GM08714 (cell line): ENCODE results near the gene GFOD2.
"Not testable (repeated sequence)": the region's sequence is repeated elsewhere in the genome, so short reads cannot be mapped to it uniquely, and the experiment has no call there.

Experiments used
- H3K4me3 ChIP-seq: fragments of 200-500 bp; sonication (Bioruptor generic); 2 replicates; pipeline ENCODE4 v1.5.1; 2014; ENCODE audit warnings: mild to moderate bottlenecking, low read length, inconsistent platforms
- ZNF274 ChIP-seq: IDR thresholded peaks from 2 replicates; pipeline ENCODE4 v1.6.1; 2012; ENCODE audit warnings: mild to moderate bottlenecking, low read depth, low read length

The GFOD2 gene

DNA sequence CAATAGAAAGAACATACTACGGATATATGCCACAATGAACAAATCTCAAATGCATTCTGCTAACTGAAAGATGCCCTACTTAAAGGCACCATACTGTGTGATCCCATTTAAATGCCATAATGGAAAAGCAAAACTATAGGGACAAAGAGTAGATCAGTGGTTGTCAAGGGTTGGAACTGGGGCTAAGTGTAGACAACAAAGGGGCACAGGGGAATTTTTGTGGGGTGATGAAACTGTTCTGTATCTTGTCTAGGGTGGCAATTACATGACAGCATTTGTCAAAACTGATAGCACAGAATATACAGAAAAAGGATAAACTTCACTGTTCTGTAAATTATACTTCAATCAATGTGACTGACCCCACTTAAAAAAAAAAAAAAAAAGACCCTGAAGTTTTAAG, 17.7 kb downstream of the GFOD2 start:
- no peak for TF ChIP-seq ZNF274
- no peak overlapping the region for H3K4me3 ChIP-seq

DNA sequence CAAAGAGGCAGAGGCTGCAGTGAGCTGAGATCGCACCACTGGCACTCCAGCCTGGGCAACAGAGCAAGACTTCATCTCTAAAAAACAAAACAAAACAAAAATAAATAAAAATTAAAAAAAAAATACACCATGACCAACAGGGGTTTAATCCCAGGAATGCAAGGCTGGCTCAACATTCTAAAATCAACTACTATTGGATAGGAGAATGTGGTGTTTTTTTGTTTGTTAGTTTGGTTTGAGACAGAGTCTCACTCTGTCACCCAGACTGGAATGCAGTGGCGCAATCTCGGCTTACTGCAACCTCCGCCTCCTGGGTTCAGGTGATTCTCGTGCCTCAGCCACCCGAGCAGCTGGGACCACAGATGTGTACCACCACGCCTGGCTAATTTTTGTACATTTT, 19.9 kb downstream of the GFOD2 start:
- no peak overlapping the region for H3K4me3 ChIP-seq
- no peak for TF ChIP-seq ZNF274

DNA sequence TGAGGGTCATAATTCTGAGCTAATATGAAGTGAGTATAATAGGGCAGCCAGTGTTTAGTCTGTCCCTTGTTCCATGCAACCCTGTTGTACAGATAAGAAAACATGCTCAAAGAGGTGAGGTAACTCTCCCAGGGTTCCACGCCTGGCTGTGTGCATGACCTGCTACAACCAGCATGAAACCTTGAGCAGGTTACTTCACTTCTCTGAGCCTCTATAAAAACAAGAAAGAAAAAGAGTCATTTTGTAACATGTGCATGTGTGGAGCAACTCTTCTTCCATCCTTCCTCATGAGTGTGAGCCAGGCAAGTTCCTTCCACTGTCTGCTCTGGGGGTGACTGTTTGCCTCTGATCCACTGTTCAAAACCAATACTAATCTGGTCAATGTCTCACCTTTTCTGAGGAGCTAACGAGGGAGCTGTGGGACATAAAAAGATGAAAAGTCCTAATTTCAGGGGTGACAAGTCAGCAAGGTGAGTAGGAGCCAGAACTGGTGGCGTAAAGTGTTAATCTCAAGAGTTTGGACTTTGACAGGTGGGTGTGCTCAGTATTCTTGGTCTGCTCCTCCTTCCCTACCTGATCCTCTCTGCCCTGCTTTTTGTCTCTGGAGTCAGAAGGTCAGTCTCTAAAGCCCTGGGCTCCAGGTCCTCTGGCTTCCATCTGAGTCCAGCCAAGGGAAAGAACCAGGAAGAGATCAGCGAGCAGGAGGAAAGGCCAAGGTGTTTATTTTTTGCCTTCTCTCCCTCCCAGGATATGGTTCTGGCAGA, 21.5 kb downstream of the GFOD2 start:
- no peak overlapping the region for H3K4me3 ChIP-seq
- TF ChIP-seq ZNF274, result no peak

DNA sequence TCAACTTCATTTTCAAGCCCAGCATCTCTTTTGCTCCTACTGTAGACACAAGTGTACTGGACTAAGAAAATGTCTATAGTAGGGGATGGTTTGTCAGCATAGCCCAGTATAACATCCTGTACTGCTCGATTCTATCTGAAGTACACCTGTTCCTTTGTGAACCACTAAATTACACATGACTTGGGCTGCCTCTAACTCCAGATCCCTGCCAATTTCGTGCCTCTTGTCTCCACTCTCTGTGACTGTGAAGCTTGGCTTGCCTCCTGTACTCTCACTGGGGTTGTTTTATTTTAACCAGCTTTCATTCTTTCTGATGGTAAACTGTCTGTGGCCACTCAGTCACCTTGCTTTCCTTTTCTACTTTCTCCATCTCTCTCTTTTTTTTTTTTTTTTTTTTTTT, 24.5 kb downstream of the GFOD2 start:
- no peak overlapping the region for H3K4me3 ChIP-seq
- TF ChIP-seq ZNF274, result no peak

DNA sequence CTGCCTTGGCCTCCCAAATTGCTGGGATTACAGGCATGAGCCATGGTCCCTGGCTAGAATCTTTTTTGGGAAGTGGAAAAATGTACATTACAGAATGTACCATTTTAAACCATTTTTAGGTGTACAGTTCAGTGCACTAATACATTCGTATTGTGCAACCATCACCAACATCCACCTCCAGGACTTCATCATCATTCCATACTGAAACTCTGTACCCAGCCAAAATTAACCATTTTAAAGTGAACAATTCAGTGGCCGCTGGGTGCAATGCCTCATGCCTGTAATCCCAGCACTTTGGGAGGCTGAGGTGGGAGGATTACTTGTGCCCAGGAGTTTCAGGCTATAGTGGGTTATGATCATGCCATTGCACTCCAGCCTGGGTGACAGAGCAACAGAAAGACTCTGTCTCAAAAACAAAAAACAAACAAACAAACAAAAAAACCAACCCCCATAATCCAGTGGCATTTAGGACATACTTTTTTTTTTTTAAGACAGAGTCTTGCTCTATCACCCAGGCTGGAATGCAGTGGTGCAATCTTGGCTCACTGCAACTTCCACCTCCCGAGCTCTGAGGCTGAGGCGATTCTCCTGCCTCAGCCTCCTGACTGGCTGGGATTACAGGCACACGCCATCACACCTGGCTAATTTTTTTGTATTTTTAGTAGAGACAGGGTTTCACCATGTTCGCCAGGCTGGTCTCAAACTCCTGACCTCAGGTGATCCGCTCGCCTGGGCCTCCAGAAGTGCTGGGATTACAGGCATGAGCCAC, 25.4 kb downstream of the GFOD2 start:
- H3K4me3 ChIP-seq, result not testable (repeated sequence)

DNA sequence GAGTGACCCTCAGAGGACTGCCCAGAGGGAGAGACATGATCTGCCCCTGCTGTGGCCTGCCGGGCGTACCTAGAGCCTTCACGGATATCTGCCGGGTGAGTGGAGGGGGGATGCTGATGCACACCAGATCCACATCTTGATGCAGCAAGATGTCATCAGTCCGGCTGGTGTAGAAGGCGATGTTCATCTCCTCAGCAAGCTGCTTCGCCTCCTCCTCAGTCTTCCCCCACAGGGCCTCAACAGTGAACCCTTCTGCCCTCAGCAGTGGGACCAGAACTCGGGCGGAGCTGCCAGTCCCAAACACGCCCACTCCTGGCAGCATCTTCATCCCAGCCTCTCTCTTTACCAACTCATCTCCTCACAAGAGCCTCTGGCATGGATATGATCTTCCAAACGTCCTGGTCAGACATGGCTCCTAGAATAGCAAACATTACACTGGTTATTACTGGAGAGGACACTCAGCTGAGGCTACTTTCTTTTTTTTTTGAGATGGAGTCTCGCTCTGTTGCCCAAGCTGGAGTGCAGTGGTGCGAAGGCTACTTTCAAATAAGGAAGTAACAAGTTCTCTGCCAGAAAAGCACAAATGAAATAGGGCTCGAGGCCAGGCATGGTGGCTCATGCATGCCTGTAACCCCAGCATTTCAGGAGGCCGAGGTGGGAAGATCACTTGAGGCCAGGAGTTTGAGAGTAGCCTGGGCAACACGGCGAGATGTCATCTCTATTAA, 33.6 kb downstream of the GFOD2 start:
- no peak for TF ChIP-seq ZNF274
- H3K4me3 ChIP-seq, result no peak overlapping the region

DNA sequence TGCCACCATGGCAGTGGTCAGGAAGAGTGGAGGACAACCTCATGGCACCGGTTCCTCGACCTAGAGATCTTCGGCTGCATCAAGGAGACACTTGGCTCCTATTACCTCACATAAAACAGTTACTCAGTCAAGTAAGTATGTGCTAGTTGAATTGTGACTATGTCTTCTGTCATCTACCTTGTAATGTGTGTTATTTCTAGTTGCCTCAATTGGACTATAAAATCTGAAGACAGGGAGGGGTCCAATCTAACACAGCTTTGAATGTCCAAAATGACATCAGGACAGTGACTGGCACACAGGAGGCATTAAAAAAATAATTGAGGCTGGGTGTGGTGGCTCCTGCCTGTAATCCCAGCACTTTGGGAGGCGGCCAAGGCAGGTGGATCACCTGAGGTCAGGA, 35.3 kb downstream of the GFOD2 start:
- no peak for TF ChIP-seq ZNF274

DNA sequence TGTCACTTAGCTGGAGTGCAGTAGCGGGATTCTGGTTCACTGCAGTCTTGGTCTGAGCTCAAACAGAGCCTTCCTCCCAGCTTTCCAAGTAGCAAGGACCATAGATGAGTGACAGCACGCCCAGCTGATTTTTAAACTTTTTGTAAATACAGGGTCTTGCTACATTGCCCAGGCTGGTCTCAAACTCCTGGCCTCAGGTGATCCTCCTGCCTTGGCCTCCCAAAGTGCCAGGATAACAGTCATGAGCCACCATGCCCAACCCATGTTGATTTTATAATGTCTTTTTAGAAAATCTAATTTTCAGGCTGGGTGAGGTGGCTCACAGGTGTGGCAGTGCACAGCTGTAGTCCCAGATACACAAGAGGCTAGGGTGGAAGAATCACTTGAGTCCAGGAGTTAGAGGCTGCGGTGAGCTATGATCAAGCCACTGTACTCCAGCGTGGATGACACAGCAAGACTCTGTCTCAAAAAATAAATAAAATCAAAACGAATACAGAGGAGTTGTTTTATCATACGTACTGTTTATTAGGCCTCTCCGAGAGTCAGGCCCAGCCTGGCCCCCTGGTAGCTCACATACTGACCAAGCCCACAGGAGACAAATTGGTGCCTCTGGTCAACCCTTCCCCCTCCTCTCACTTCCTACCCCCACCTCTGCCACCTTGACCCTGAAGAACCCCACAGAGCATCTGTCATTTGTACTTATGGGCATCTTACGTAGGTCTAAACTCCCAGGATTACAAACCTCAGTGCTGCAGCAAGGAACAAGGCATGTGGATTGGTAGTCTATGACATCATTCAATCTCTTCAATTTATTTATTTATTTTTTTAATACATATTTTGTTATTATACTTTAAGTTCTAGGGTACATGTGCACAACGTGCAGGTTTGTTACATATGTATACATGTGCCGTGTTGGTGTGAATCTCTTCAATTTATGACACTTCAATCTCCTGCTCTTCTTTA, 38.9 kb downstream of the GFOD2 start:
- H3K4me3 ChIP-seq, result no peak overlapping the region
- TF ChIP-seq ZNF274, result no peak

More for the DNA sequence above, 35.3 kb downstream of the GFOD2 start:
- H3K4me3 ChIP-seq, result no peak overlapping the region

DNA sequence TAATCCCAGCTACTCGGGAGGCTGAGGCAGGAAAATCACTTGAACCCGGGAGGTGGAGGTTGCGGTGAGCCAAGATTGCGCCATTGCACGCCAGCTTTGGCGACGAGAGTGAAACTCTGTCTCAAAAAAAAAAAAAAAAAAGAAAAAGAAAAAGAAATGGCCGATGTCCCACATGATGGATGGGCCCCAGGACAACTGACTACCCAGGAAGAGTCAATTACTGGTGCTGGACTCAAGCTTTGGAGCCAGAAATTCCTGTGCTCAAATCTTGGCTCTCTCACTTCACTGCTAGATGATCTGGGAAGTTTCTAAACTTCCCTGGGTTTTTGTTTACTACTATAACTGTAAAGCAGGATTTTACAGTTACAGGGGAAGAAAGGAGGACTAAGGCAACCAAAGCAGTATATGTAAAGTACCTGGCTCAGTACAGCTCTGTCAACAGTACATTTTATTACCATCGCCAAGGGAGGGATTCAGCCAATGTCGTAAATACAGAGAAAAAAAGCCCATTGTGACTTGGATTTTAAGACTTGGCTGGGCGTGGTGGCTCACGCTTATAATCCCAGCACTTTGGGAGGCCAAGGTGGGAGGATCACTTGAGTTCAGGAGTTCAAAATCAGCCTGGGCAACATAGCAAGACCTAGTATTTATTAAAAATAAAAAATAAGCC, 40.6 kb downstream of the GFOD2 start:
- no peak for TF ChIP-seq ZNF274
- H3K4me3 ChIP-seq, result no peak overlapping the region

DNA sequence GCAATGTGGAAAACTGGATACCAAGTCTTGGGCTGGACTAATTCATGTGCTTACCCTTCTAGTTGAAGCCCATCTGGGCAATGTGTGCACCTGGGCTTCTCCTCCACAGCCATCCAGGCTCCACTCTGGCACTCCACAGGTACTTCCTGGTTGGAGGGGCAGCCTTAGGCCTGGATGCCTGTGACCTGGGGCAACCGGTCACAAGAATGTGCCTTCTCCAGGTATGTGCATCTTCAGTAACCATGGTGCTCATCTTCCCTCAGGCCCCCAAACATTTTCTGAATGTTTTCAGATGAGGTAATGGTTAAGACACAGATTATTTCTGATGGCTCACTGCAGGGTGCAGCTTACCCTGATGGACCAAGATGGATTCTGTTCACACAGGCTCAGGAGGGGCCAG, 41.4 kb downstream of the GFOD2 start:
- H3K4me3 ChIP-seq, result no peak overlapping the region
- no peak for TF ChIP-seq ZNF274

DNA sequence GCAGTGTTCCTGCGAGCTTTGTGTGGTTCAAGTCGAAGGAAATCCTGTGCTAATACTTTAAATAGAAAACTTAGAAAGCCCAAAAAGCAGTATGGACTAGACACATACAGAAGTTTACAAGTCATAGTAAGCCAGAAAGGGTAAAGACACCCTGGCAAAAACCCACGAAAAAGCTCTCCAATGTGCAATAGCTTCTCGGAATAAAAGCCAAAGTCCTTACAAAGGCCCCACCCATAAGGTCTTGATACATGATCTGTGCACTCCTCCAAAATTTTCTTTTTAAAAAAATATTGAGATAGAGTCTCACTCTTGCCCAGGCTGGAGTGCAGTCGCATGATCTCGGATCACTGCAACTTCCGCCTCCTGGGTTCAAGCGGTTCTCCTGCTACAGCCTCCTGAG, 42.2 kb downstream of the GFOD2 start:
- H3K4me3 ChIP-seq, result no peak overlapping the region
- no peak for TF ChIP-seq ZNF274

DNA sequence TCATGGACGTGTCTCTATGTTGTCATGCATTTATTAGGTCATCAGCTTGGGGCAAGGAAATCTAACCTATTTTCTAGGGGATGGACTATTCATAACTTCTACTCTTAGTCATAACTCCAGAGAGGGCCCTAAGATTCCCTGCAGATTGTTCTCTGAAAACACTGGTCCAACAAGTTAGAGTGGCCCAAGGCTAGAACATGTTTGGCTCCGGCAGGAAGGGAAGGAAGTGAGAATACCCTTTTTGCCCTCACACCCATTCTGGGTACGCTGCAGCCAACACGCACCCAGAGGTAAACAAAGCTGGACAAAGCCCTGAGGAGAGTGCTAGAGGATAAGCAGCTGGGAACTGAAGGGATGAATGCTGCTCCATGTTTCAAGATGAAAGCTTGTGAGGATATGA, 42.6 kb downstream of the GFOD2 start:
- H3K4me3 ChIP-seq, result no peak overlapping the region
- TF ChIP-seq ZNF274, result no peak

DNA sequence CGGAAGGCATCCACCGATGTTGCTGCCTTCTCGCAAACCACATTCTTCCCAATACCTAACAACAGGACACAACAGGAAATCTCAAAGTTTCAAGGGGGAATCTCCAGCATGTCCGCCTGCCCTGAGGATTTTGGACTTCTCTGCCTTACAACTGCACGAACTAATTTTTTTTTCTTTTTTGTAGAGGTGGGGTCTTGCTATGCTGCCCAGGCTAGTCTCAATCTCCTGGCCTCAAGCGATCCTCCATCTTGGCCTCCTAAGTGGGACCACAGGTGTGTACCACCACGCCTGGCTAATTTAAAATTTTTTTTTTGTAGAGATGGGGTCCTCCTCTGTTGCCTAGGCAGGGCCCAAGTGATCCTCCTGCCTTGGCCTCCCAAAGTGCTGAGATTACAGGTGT, 43.1 kb downstream of the GFOD2 start:
- no peak overlapping the region for H3K4me3 ChIP-seq
- no peak for TF ChIP-seq ZNF274
